Head of caudate nucleus (tissue), 42 donors: ENCODE data around the gene PROM2.

Source experiments
- DNase-seq, 42 donors: peaks; one replicate each; pipeline versions ENCODE4 v3.0.0 to v3.0.0-alpha.2; 2020 to 2021; ENCODE audit warnings: mixed read lengths in 7 of 42
- intact Hi-C: fragments of 100-400 bp; cut with DNase I; formaldehyde crosslinking; loops from one replicate; pipeline ENCODE4 v1.15.0; 2022

PROM2 gene

GRCh38 chr2:95315801-95316411 lies 41.7 kb downstream of the PROM2 start:
- intact Hi-C loops, result loop anchor here (2.0 kb wide), 1 partner anchor 83 kb away; no protein-coding TSS in a partner anchor
- peak in 3 of 42 donors; percentile 3 to 16 (median 10) for DNase-seq

DNA sequence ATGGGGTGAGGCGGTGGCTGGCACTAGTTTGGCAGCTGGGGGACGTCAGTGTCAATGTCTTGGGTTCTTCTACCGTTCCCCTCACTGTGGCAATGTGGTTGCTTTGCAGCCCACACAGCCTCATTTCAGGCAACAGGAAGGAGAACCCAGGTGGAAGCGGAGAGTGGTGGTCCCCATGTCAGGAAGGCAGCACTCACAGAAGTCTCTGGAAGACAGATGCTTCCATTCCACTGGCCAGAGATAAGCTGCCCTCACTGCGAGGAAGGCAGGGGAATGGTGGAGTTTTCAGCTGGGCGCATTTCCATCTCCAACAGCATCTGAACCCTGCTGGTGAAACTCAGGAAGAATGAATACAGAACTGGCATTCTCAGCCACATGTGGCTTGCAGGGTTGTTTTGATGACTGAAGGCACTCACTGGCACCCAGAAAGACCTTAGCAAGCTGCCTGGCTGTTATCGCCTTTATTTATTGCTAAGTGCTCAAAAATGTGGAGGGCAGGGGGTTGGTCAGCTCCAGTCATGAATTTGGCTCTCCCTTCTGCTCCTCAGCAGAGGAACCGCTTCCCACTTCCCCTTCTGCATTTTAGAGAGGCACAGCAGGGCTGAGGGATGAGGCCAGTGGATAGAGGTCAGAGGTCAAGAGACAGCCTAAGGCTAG lies 42.3 kb downstream of the PROM2 start:
- peak in 2 of 42 donors; percentile 7 to 20 for DNase-seq
- intact Hi-C loops, result loop anchor here (2.0 kb wide), 1 partner anchor 84 kb away; no protein-coding TSS in a partner anchor

GRCh38 chr2:95317123-95317500 lies 42.9 kb downstream of the PROM2 start:
- intact Hi-C loops, result loop anchor here (2.0 kb wide), 1 partner anchor 84 kb away; no protein-coding TSS in a partner anchor
- no peak for DNase-seq

DNA sequence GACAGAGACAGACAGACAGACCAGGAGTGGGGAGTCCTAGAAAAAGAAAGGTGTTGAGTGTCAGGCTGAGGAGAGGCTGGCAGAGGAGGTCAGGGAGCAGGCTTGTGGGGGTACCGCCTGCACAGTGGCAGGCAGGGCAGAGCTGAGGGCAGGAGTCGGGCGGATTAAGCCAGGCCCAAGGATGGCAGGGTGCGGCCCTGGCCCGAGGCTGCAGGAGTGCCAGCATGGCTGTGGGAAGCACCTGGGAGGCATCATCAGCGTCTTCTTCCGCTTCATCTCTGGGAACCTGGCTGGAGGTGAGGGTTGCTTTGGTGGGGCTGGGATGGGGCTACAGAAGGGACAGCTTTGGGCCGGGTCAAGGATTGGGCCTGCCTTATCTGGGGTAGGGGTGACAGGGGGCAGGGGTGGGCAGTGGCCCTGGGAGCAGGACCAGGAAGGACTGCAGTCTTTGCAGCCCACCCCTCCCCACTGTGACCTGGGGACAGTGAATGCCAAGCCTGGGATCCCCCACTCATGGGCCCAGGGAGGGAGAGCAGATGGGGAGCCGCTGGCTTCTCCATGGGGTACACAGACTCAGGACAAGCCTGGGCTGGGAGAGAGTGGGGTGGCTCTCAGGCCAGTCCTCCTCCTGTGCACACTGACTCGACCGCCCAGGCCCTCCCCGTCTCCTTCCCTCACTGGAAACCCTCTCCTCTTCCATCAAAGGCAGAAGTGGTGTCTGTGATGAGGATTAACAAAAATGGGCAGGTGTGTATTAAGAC lies 43.6 kb downstream of the PROM2 start:
- DNase-seq, result no peak
- intact Hi-C loops, result loop anchor here (2.0 kb wide), 1 partner anchor 85 kb away; no protein-coding TSS in a partner anchor

- intact Hi-C loops, result no loop called here
Observed at GRCh38 chr2:95318431-95319220, 44.4 kb downstream of the PROM2 start.

DNA sequence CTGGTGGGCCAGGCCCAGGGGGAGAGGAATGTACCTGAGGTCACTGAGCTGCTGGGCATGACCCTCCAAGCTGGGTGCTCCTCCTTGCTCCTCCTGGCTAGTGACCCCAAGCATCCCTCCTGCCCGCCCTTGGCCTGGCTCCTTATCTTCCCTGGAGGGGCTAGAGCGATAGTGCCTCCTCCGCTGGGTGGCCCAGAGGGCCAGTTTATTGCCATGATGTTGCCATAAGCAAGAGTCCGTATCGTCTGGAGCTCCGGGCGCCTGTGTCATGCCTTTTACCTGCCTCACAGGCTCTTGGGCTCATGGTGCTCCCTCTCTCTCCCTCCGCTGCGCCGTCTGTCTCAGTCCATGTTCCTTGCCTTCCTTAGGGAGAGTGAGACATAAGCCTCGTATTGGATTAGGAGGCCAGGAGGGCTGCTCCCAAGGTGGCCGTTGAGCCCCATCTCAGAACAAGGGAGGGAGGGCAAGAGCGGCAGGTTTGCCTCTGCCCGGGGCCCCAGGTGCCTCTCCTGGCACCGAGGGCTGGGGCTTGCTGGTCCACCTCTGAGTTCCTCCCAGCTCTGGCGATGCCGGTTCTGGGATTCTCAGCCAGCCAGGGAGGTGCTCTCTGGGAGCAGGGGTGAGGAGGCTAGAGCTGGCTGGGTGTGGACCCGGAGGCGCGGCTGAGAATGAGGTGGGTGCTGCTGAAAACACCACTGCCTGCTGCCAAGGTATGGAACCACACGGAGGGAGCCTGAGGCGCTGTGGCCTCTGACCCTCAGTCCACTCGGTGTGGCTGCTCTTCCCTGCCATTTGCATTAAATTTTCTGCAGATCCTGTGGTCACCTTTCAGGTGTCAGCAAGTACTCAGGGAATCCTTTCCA lies 45.5 kb downstream of the PROM2 start:
- intact Hi-C loops, result no loop called here
- no peak for DNase-seq

More at GRCh38 chr2:95318431-95319220, 44.4 kb downstream of the PROM2 start:
- DNase-seq, result no peak

- intact Hi-C loops, result no loop called here
- DNase-seq, result no peak
Observed at GRCh38 chr2:95320344-95320712, 46.1 kb downstream of the PROM2 start.

DNA sequence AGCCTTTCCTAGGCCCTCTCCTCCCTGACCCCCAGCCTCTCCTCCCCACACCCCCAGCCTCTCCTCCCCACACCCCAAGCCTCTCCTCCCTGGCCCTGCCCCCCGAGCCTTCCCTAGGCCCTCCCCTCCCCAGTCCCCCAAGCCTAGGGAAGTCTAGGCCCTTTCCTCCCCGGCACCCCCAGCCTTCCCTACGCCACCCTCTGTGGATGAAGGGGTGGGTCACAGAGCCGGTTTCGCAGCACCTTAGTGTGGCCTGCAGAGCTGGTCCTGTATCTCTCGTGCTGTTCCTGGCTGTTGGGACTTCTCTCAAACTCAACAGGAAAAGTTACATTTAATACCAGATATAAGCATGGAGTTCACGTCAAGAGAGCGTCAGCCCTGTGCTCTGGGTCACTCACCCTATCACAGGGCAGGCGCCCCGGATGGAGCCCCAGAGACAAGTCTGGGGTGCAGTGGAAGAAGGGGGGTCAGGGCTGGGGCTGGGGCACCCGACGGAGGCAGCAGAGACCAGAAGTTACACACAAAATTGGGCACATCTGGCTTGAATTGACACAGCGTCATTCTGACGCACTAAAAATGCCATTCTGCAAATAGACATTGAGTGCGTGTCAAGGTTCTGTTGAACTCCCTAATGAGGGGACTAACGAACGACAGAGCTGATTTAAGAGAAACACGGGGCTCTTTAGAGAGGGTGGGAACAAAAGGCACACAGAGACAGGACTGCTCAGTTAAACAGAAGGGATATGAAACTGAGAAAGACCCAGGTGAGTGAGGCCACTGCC lies 46.9 kb downstream of the PROM2 start:
- DNase-seq, result no peak
- intact Hi-C loops, result no loop called here

GRCh38 chr2:95323347-95324155 lies 49.3 kb downstream of the PROM2 start:
- DNase-seq, result peak in 15 of 42 donors; percentile 45 to 77 (median 57)
- intact Hi-C loops, result no loop called here

- DNase-seq, result no peak
- intact Hi-C loops, result no loop called here
Observed at GRCh38 chr2:95325026-95325425, 50.8 kb downstream of the PROM2 start.

DNA sequence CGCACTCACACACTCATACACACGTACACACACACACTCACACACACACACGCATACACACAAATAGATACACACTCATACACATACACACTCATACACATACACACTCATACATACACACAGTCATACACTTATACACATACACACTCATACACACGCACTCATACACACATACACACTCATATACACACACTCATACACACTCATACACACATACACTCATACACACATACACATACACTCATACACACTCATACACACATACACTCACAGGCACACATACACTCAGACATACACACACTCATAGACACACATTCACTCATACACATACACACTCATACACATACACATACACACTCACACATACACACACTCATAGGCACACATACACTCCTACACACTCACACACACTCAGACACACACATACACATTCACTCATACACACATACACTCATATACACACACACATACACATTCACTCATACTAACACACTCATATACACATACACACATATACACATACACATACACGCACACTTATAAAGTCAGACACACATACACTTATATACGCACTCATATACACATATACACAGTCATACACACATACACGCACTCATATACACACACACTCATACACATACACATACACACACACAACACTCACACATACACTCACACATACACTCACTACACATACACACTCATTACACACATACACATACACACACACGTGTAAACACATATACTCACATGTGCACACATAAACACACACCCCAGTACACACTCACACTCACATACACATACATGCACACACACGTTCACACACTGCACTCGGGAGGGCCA lies 51.6 kb downstream of the PROM2 start:
- intact Hi-C loops, result no loop called here
- no peak for DNase-seq

- no peak for DNase-seq
- intact Hi-C loops, result no loop called here
Observed at GRCh38 chr2:95326433-95327140, 52.3 kb downstream of the PROM2 start.

DNA sequence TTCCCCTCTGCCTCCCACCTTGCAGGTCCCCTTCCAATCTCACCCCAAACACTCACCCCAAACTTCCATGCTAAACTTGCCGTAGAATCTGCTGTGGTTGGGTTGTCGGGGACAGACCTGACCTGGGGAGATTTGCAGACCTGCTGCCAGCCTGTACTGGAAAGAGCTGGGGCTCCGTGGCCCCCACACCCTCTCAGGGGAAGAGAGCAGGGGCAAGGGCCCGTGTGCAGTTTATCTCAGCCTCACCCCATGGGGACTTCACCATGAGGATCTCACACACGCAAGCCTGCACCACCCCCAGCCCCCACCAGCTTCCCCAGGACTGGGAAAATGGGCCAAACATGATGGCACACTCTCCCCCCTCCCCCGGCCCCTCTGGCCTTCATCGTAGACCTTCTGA lies 53.6 kb downstream of the PROM2 start:
- no peak for DNase-seq
- intact Hi-C loops, result no loop called here

DNA sequence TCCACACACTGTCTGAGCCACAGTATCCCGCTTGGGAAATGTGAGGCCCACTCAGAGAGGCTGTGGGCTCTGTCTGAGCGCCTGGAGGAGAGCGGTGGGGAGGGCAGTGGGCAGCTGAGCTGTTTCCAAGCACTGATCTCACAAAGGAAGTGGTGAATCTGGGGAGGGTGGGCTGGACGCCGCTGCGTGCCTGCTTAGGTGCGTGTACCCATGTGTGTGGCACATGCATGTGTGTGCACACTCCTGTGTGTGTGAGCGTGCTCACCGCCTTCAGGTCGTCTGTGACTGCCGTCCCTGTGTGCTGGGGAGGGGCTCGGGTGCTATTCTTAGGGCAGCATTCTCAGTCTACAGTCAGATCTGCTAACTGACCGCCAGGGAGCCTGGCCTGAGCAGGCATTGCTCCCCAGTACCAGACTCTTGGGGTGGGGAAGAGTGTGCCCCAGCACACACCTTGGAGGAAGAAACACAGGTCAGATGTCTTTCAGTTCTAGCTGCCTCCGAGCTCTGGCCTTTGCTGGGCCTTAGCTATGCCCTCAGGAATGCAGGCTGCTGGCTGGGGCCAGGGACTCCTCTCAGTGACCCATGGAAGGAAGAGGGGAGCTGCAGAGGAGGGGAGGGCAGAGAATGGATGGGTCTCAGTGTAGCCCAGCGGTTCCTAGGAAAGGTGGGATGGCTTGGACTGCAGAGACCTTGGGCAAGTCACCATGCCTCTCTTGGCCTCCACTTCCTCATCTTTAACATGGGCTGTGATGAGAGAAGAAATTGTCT lies 54.3 kb downstream of the PROM2 start:
- intact Hi-C loops, result no loop called here
- no peak for DNase-seq

- intact Hi-C loops, result no loop called here
- no peak for DNase-seq
Observed at GRCh38 chr2:95329401-95329800, 55.2 kb downstream of the PROM2 start.
